Measurements from ENCODE around the gene PIM3. TPM values are rescaled to one million over a fixed set of nuclear protein-coding genes. Genes with fewer than 3 reads are reported as not detected.

Gene PIM3
- total and polyA plus RNA-seq, 2 of the 8 experiments (the other 6 are each of a cell fraction or from before 2014, with no cell fraction given) = 22.6 to 30.0 TPM

DNA sequence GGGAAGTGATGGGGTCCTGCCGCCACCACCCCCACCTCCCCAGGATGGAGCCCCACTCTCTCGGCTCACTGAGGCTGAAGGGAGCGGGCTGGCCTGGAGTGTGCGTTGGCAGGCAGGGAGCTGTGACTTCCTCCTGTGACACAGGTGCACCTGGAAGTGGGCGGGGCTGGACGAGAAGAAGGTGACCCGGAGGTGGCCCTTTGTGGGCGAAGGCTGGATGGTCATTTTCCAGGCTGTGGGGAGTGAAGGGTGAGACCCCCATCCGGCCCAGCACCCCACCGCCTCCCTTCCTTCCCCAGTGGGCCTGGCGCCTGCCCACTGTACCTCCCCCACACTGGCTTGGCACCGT is 36.7 kb downstream of the PIM3 start (continued):
- TF ChIP-seq SIN3A (conservative IDR thresholded peaks at IDR 0.05 in 1 of 2, IDR thresholded peaks at IDR 0.05 in 1 of 2; ENCODE audit: low read depth in 1 of 2, low read length in 2 of 2) = no peak
- no peak for TF ChIP-seq RBBP5 (IDR thresholded peaks at IDR 0.05; ENCODE audit: borderline replicate concordance, low read depth, low read length)
- TF ChIP-seq CREB1 (IDR thresholded peaks at IDR 0.05) = no peak
- no peak for TF ChIP-seq GABPA (IDR thresholded peaks at IDR 0.05; ENCODE audit: borderline replicate concordance, insufficient read depth, low read length)

Data from H1 (cell line).